Tongue (tissue), 2 donors: ENCODE measurements around the gene FHIT. TPM values are rescaled to one million over a fixed set of nuclear protein-coding genes. Genes with fewer than 3 reads are reported as not detected.

ENCODE experiments used
- DNase-seq: peaks from one replicate; pipeline ENCODE4 v3.0.0-alpha.2; 2015
- total RNA-seq: library from RNA; depleted of rRNA; stranded (reverse); fragments of >200 nt; gene quantifications from one replicate; pipeline ENCODE4 v1.2.3, GENCODE V29; 2014

Gene FHIT
- total RNA-seq, 1 donor from 2014 or later: 7.4 TPM

DNA sequence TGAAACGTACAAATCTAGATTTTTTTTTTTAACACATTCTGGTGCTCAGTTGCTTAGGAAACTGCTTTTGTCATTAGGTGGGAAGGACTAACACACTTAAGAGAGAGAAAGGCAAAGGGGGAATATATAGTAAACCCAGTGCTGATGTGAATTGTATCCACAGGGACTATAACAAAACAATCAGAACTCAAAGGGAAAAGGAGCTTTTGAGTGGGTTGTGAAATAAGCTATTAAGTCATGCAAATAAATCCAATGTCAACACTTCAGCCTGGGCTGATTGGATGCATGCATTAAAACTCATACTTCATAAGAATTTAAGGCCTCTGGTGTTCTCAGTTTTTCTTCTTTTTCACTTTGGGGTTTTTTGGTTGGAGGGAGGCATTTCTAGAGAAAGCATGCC lies 628.9 kb downstream of the FHIT start:
- DNase-seq: no peak

DNA sequence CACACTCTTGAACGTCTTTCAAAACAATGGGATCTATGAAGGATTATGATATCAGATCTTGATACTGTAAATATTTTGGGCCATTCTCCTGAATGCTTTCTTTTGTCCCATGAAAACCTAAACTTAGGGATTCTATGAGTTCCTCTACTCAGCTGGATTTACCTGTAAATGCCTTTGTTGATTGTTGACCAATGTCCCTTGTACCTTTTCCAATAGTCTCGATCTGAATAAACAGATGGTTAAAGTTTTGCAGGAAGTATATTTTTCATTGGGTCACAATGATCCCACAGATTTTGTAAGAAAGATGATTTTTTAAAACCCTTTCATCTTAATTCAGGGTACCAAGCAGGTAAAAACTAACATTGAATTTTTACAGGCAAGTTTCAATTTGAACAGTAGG lies 634.1 kb downstream of the FHIT start:
- DNase-seq: no peak

GRCh38 chr3:60613769-60614303 lies 637.4 kb downstream of the FHIT start:
- DNase-seq: no peak

- DNase-seq: peak; percentile 89
Observed at GRCh38 chr3:60610441-60611112, 640.7 kb downstream of the FHIT start.

GRCh38 chr3:60609446-60609845 lies 641.8 kb downstream of the FHIT start:
- DNase-seq: no peak

- no peak for DNase-seq
Observed at GRCh38 chr3:60603860-60604259, 647.4 kb downstream of the FHIT start.

GRCh38 chr3:60600848-60601247 lies 650.4 kb downstream of the FHIT start:
- no peak for DNase-seq

DNA sequence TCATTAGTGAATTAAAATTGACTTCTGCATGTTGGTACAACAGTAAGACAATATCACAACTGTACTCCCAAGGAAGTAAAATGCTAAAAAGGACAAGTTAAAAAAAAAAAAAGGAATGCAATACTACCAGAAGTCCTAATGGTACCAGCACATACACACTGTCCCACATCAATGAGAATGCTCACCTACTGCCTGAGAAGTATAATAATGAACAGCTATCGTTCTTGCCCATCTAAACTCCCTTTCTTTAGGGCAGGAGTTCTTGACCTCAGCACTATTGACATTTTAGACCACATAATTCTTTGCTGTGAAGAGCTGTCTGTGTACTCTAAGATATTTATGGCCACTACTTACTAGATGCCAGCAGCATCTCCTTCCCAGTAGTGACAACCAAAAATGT lies 651.7 kb downstream of the FHIT start:
- no peak for DNase-seq

DNA sequence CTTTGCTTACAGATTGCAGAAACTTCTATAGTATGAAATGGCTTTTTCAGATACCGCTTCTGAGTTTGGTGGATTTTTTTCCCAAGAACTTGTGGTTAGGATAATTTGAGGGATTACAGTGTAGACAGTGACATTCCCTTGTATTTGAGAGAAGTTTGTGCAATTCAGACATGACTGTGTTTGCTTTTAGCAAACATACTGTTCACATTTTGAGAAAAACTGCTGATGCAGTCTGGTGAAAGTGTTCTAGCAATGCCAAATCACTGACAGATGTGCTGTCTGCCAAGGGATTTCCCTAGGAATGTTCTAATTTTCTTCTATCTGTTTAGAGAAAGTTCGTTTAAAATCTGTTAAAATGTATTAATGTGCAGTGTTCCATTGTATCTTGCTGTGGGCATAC lies 652.6 kb downstream of the FHIT start:
- peak; percentile 46 for DNase-seq

- DNase-seq: peak; percentile 95
Observed at GRCh38 chr3:60594025-60594424, 657.2 kb downstream of the FHIT start.

GRCh38 chr3:60591267-60591666 lies 660.0 kb downstream of the FHIT start:
- DNase-seq: peak; percentile 58

DNA sequence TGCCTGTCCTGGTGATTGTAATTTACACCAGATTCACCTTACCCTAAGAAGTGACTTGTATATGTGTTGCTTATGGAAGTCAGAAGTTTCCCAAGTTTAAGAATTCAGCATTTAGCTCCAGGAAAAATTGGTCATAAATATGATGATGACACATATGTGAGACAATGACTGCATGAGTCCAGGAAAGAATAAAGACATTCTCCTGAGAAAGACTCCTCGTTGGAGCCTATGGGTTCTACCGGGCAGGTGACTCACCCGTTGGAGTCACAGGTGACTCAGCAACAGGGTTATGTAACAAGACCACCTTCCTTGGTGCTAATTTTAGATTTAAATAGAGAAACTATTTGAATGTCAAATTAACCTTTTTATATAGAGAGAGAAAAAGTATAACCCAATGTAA lies 662.4 kb downstream of the FHIT start:
- no peak for DNase-seq

GRCh38 chr3:60585918-60586317 lies 665.3 kb downstream of the FHIT start:
- no peak for DNase-seq

- no peak for DNase-seq
Observed at GRCh38 chr3:60584250-60584649, 667.0 kb downstream of the FHIT start.

DNA sequence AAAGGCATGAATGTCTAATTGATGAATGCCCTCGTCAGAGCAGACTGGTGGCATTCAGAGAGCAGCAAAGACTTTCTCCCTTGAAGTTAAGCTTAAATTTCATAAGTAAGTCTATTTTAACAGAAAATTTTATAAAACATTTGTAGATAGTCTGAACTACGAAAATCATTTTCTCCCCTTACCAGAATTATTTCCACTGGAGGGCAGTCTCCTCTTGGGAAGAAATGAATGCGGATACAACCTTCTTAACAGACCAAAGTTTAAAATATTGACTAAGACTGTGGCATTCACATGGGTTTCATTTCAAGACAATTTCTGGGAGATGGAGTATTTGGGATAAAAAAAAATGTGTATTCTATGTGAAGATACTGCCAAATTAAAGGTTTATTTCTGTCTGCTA lies 669.0 kb downstream of the FHIT start:
- DNase-seq: peak; percentile 42

- no peak for DNase-seq
Observed at GRCh38 chr3:60580809-60581208, 670.4 kb downstream of the FHIT start.

- no peak for DNase-seq
Observed at GRCh38 chr3:60579734-60580133, 671.5 kb downstream of the FHIT start.

DNA sequence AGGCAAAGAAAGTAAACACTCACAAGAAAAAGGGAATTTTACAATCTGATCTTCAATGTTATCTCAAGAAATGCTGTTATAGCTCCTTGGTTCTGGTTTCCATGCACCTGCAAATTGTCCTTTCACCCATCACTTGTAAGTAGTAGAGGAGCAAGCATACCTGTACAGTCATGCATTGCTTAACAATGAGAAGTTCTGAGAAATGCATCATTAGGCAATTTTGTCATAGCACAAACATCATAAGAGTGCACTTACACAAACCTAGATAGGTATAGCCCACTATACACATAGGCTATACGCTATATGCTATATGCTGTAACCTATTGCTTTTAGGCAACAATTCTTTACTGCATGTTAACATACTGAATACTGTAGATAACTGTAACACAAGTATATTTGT lies 672.3 kb downstream of the FHIT start:
- no peak for DNase-seq

- no peak for DNase-seq
Observed at GRCh38 chr3:60577601-60578000, 673.7 kb downstream of the FHIT start.

DNA sequence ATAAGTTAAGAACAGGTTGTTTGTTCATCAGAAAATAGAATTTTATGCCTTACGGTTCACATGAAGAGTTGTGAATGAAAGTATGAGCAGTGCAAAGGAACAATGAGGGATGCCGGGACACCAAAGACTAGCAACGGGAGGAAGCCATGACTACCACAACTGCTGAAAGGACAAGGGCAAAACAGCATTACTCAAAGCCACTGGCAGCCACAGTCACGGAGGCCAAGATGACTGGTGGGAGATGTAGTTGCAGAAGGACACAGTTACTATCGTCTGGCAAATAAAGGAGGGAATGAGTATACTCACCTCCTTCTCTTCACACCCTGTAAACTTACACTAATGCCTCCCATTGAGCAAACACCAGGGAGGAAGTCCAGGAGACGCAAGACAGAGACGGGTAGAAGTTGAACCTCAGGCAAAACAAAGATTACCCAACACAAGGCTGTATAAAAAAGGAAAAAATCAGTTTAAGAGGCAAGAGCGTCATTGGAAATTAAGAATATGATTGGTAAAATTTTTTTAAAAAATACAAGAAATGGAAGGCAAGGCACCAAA lies 675.5 kb downstream of the FHIT start:
- DNase-seq: no peak

- peak; percentile 30 for DNase-seq
Observed at GRCh38 chr3:60574046-60574769, 677.0 kb downstream of the FHIT start.

- DNase-seq: no peak
Observed at GRCh38 chr3:60573494-60573893, 677.8 kb downstream of the FHIT start.

- no peak for DNase-seq
Observed at GRCh38 chr3:60571511-60571910, 679.7 kb downstream of the FHIT start.

DNA sequence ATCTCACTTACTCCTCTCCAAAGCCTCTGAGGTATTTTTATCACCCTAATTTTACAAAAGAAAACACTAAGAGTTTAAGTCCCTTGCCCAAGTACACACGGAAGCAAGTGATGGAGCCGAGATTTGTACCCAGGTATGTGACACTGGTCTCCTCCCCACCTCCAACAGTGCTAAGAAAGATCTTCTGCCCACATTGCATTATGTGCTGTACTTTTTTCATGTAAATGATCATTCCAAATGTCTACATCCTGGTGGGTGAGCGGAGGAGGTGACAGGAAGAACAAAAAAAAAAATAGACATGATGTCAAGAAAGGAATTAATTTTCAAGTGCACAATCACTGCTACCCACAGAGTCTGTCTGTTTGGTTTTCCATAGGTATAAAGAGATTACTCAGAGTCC lies 694.1 kb downstream of the FHIT start:
- DNase-seq: no peak
